Measurements from ENCODE around the gene GFRAL. TPM values are rescaled to one million over a fixed set of nuclear protein-coding genes. Genes with fewer than 3 reads are reported as not detected.

GFRAL gene
- total and polyA plus RNA-seq, 10 of the 15 experiments (the other 5 are each of a cell fraction or from before 2014, with no cell fraction given) = not detected

GRCh38 chr6:55277646-55278045 lies 49.6 kb upstream of the GFRAL start:
- Histone ChIP-seq H3K9ac (ENCODE audit: control insufficient read depth, insufficient read depth, low read length) (no peak overlapping the region), H3K79me2 (ENCODE audit: control insufficient read depth, insufficient read depth, low read length) (no peaks in the 10 kb centered on the region), H3K4me1 (ENCODE audit: control insufficient read depth, insufficient read depth, low read length) (no peaks in the 10 kb centered on the region), H3K36me3 (ENCODE audit: control insufficient read depth in 2 of 2, insufficient read depth in 2 of 2, low read length in 1 of 2) (no peaks in the 10 kb centered on the region), H3K4me2 (ENCODE audit: control insufficient read depth, insufficient read depth) (no peak overlapping the region), H4K20me1 (ENCODE audit: control insufficient read depth, insufficient read depth) (no peaks in the 10 kb centered on the region), H3K27me3 (replicated peaks in 1 of 2; ENCODE audit: control insufficient read depth in 2 of 2, insufficient read depth in 2 of 2, low read length in 1 of 2) (no peaks in the 10 kb centered on the region), H3K4me3 (no peak overlapping the region), H3K9me3 (replicated peaks; ENCODE audit: control insufficient read depth, insufficient read depth, low read length) (no peaks in the 10 kb centered on the region), H3K27ac (ENCODE audit: control insufficient read depth, insufficient read depth) (no peak overlapping the region), H2AFZ (ENCODE audit: control insufficient read depth, low read depth, low read length) (no peak overlapping the region)
- WGBS (ENCODE audit: insufficient coverage, insufficient replicate concordance, low lambda C conversion rate, missing lambda C conversion rate) = 66% methylated on average over 5 of the region's 5 CpGs
- no TSS peak for BruUV-seq (replicated peaks)
- ATAC-seq (no peak), FAIRE-seq (no peak), DNase-seq (ENCODE audit: low read depth, low spot score) (no peak)
- intact Hi-C loops (cut with micrococcal nuclease; ENCODE audit: unreplicated experiment) = loop anchor here (5.0 to 10.0 kb wide), 3 partner anchors 257 to 1017 kb away; no protein-coding TSS in a partner anchor
- no peak for TF ChIP-seq USF2 (IDR thresholded peaks at IDR 0.05; ENCODE audit: borderline replicate concordance, low read depth, low read length)
- no peak for TF ChIP-seq BCL11A (IDR thresholded peaks at IDR 0.05; ENCODE audit: low read depth, low read length)
- TF ChIP-seq TCF7 (IDR thresholded peaks at IDR 0.05; ENCODE audit: borderline replicate concordance) = no peak
- no peak for TF ChIP-seq CEBPZ (IDR thresholded peaks at IDR 0.05; ENCODE audit: low read depth, low read length)
- TF ChIP-seq EGR1 (IDR thresholded peaks at IDR 0.05; ENCODE audit: borderline replicate concordance in 1 of 2, low read depth in 2 of 2, low read length in 2 of 2) = no peak
- no peak for TF ChIP-seq BHLHE40 (IDR thresholded peaks at IDR 0.05; ENCODE audit: borderline replicate concordance in 1 of 2, low read depth in 2 of 2, low read length in 1 of 2)
- TF ChIP-seq RUNX3 (IDR thresholded peaks at IDR 0.05; ENCODE audit: low read length) = no peak
- no peak for TF ChIP-seq BMI1 (IDR thresholded peaks at IDR 0.05; ENCODE audit: borderline replicate concordance)
- no peak for TF ChIP-seq JUND (IDR thresholded peaks at IDR 0.05; ENCODE audit: low read depth, low read length)
- no peak for TF ChIP-seq ZBED1 (IDR thresholded peaks at IDR 0.05; ENCODE audit: borderline replicate concordance)
- no peak for TF ChIP-seq HDAC2 (IDR thresholded peaks at IDR 0.05)
- no peak for TF ChIP-seq CTCF (IDR thresholded peaks at IDR 0.05 in 2 of 3, conservative IDR thresholded peaks at IDR 0.05 in 1 of 3; ENCODE audit: control insufficient read depth in 2 of 3, extremely low read depth in 1 of 3, insufficient read depth in 1 of 3, low read depth in 3 of 3, low read length in 3 of 3)
- TF ChIP-seq SMAD1 (IDR thresholded peaks at IDR 0.05; ENCODE audit: low read depth, partially characterized antibody) = no peak
- ChIA-PET CTCF (interaction anchor here (0.7 to 1.9 kb wide), 7 partner anchors 10 to 1015 kb away, joined by 3 to 19 read pairs (median 4); no protein-coding TSS in a partner anchor), RAD21 (ENCODE audit: unreplicated experiment) (no interaction called here), POLR2A (no interaction called here), SMC1A (ENCODE audit: uncharacterized antibody, unreplicated experiment) (interaction anchor here (1.5 kb wide), 1 partner anchor 14 kb away, joined by 3 read pairs; no protein-coding TSS in a partner anchor)
- in situ Hi-C loops (cut with MboI) = loop anchor here (25.0 kb wide), 1 partner anchor 610 kb away; the partner anchor contains the start of gene BMP5

Measured in GM12878 (cell line).